Peyer's patch (tissue), 4 donors: ENCODE data around the gene SEH1L.

Experiments
- CTCF ChIP-seq, 6 experiments: fragments of 450-650 bp in 4 of 6; fragments of 200-600 bp in 2 of 6; sonication (generic) in 1 of 6; IDR thresholded peaks; one replicate each; pipeline ENCODE4 v1.5.1; 2017 to 2019; ENCODE audit warnings: antibody characterized with exemption in 6 of 6, mild to moderate bottlenecking in 3 of 6, moderate library complexity in 1 of 6
- POLR2A ChIP-seq, 2 donors: fragments of 450-650 bp; IDR thresholded peaks; one replicate each; pipeline ENCODE4 v1.5.1; 2017; ENCODE audit warnings: antibody characterized with exemption in 2 of 2, mild to moderate bottlenecking in 2 of 2, moderate library complexity in 2 of 2

- TF ChIP-seq POLR2A (IDR thresholded peaks at IDR 0.05) (no peak), CTCF (IDR thresholded peaks at IDR 0.05) (no peak)
Measured at GRCh38 chr18:12943215-12943614, 4.6 kb upstream of the SEH1L start.
